Effector memory CD8-positive, alpha-beta T cell (primary cell): ENCODE results near the gene TMEM33.
A peak's percentile ranks its signal among the peaks of the same experiment; 100 is the strongest.
"Not testable (repeated sequence)": the region's sequence is repeated elsewhere in the genome, so short reads cannot be mapped to it uniquely, and the experiment has no call there.

Experiments
- ATAC-seq: fragments of 150-1000 bp; cut with Tn5 transposase; replicated peaks from 2 replicates; pipeline ENCODE4 v1.10.0; 2021; ENCODE audit warnings: mild to moderate bottlenecking, moderate library complexity
- DNase-seq, 3 experiments: peaks; one replicate each; pipeline ENCODE4 v3.0.0; 2021
- H3K27ac Mint-ChIP-seq, 2 donors: one replicate each; pipeline ENCODE4 v1.8.0; 2022; ENCODE audit warnings: mild to moderate bottlenecking in 2 of 2, mixed read lengths in 2 of 2, moderate library complexity in 2 of 2
- H3K27me3 Mint-ChIP-seq, 2 donors: one replicate each; pipeline ENCODE4 v1.8.0; 2022; ENCODE audit warnings: mixed read lengths in 2 of 2
- H3K36me3 Mint-ChIP-seq: one replicate; pipeline ENCODE4 v1.8.0; 2022; ENCODE audit warnings: mild to moderate bottlenecking, moderate library complexity, mixed read lengths; ENCODE audit not compliant: insufficient read depth
- H3K4me1 Mint-ChIP-seq, 2 donors: one replicate each; pipeline ENCODE4 v1.8.0; 2022; ENCODE audit warnings: low read depth in 2 of 2, mixed read lengths in 2 of 2
- H3K4me3 Mint-ChIP-seq, 2 donors: one replicate each; pipeline ENCODE4 v1.8.0; 2022; ENCODE audit warnings: mild to moderate bottlenecking in 2 of 2, mixed read lengths in 2 of 2, moderate library complexity in 2 of 2
- H3K9me3 Mint-ChIP-seq, 2 donors: one replicate each; pipeline ENCODE4 v1.8.0; 2022; ENCODE audit warnings: mixed read lengths in 2 of 2

TMEM33 gene

DNA sequence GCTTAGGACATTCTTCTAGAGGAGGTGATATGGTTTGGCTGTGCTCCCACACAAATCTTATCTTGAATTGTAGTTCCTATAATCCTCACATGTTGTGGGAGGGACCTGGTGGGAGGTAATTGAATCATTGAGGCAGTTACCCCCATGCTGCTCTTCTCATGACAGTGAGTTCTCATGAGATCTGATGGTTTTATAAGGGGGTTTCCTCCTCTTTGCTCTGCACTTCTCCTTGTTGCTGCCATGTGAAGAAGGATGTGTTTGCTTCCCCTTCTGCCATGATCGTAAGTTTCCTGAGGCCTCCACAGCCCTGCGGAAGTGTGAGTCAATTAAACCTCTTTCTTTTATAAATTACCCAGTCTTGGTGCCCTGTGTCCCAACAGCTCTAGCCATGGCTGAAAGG, 14.8 kb upstream of the TMEM33 start:
- H3K4me1 Mint-ChIP-seq, ATAC-seq, DNase-seq, H3K4me3 Mint-ChIP-seq, H3K9me3 Mint-ChIP-seq, H3K36me3 Mint-ChIP-seq, H3K27ac Mint-ChIP-seq: not testable (repeated sequence)
- peaks cover 11 to 44% of the 10 kb centered on the region in 2 donors for H3K27me3 Mint-ChIP-seq

GRCh38 chr4:41921476-41921875, 13.8 kb upstream of the TMEM33 start:
- DNase-seq: no peak
- no peak overlapping the region for H3K27ac Mint-ChIP-seq
- no peaks in the 10 kb centered on the region for H3K4me1 Mint-ChIP-seq
- no peaks in the 10 kb centered on the region for H3K36me3 Mint-ChIP-seq
- H3K9me3 Mint-ChIP-seq: peaks cover 0 to 1% of the 10 kb centered on the region in 2 donors
- no peak overlapping the region for H3K4me3 Mint-ChIP-seq
- H3K27me3 Mint-ChIP-seq: peaks cover 13 to 44% of the 10 kb centered on the region in 2 donors
- ATAC-seq: no peak

DNA sequence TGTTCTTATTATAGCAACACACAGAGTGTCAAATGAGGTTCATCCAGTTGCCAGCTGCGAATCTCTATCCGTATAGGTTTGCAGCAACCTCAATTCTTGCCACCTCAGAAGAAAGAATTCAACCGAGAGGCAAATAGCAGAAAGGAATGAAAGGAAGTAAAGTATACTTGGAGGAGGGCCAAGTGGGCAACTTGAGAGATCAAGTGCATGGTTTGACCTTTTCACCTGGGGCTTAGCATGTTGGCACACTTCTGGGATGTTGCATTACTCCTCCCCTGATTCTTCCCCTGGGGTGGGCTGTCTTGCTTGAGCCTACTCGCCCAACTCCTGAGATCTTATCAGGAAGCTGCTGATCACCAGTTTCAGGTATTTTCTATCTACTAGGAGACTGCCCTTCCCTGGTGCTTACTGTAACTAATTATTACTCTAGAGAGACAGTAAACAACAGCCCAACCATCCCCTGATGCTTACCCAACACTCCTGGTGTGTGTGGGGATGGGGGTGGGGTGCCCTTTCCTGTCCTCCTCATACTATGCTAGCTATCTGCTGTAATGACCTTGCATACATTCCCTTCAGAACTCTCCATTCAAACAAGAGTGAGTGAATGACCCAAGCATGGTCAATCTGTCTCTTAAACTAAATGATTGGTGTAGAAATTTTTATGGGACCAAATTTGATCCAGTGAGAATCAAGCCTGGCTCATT, 7.3 kb upstream of the TMEM33 start:
- Mint-ChIP-seq H3K27me3 (peaks cover 13 to 16% of the 10 kb centered on the region in 2 donors), H3K27ac (no peak overlapping the region), H3K9me3 (no peaks in the 10 kb centered on the region), H3K36me3 (no peaks in the 10 kb centered on the region), H3K4me3 (no peak overlapping the region), H3K4me1 (peaks cover 0 to 2% of the 10 kb centered on the region in 2 donors)
- DNase-seq (no peak), ATAC-seq (no peak)

- Mint-ChIP-seq H3K4me1 (peaks cover 6 to 9% of the 10 kb centered on the region in 2 donors), H3K27ac (no peak overlapping the region), H3K36me3 (peaks cover 4% of the 10 kb centered on the region), H3K27me3 (peaks cover 0 to 5% of the 10 kb centered on the region in 2 donors), H3K9me3 (no peaks in the 10 kb centered on the region), H3K4me3 (no peak overlapping the region)
- DNase-seq (no peak), ATAC-seq (no peak)
Measured at GRCh38 chr4:41930139-41930831, 4.9 kb upstream of the TMEM33 start.

GRCh38 chr4:41932988-41933387, 2.2 kb upstream of the TMEM33 start:
- no peak overlapping the region for H3K4me3 Mint-ChIP-seq
- DNase-seq: no peak
- no peaks in the 10 kb centered on the region for H3K9me3 Mint-ChIP-seq

GRCh38 chr4:41933997-41934503, 1.2 kb upstream of the TMEM33 start:
- Mint-ChIP-seq H3K9me3 (no peaks in the 10 kb centered on the region), H3K4me3 (peak overlapping the region; percentile 95 to 97), H3K4me1 (peaks cover 23 to 28% of the 10 kb centered on the region in 2 donors), H3K27me3 (no peaks in the 10 kb centered on the region), H3K36me3 (peaks cover 12% of the 10 kb centered on the region), H3K27ac (peak overlapping the region; percentile 95 to 97)
- no peak for DNase-seq
- ATAC-seq: no peak

More at GRCh38 chr4:41932988-41933387, 2.2 kb upstream of the TMEM33 start:
- no peaks in the 10 kb centered on the region for H3K27me3 Mint-ChIP-seq
- ATAC-seq: no peak
- no peak overlapping the region for H3K27ac Mint-ChIP-seq
- peaks cover 8% of the 10 kb centered on the region for H3K36me3 Mint-ChIP-seq
- peaks cover 21 to 23% of the 10 kb centered on the region in 2 donors for H3K4me1 Mint-ChIP-seq

GRCh38 chr4:41934514-41934900, 722 bp upstream of the TMEM33 start:
- no peak for ATAC-seq
- peaks cover 23 to 28% of the 10 kb centered on the region in 2 donors for H3K4me1 Mint-ChIP-seq
- no peaks in the 10 kb centered on the region for H3K9me3 Mint-ChIP-seq
- no peaks in the 10 kb centered on the region for H3K27me3 Mint-ChIP-seq
- no peak for DNase-seq
- H3K27ac Mint-ChIP-seq: peak overlapping the region; percentile 95 to 97
- H3K36me3 Mint-ChIP-seq: peaks cover 16% of the 10 kb centered on the region
- H3K4me3 Mint-ChIP-seq: peak overlapping the region; percentile 95 to 97

- no peaks in the 10 kb centered on the region for H3K27me3 Mint-ChIP-seq
- H3K9me3 Mint-ChIP-seq: no peaks in the 10 kb centered on the region
- DNase-seq: peak in 1 of 3 experiments; percentile 6
- peak overlapping the region; percentile 95 to 97 for H3K4me3 Mint-ChIP-seq
- peaks cover 26% of the 10 kb centered on the region for H3K36me3 Mint-ChIP-seq
- peak; percentile 28 for ATAC-seq
- peaks cover 26 to 31% of the 10 kb centered on the region in 2 donors for H3K4me1 Mint-ChIP-seq
- peak overlapping the region; percentile 95 to 97 for H3K27ac Mint-ChIP-seq
Measured at GRCh38 chr4:41935652-41936021, 408 bp downstream of the TMEM33 start.

- Mint-ChIP-seq H3K27me3 (no peaks in the 10 kb centered on the region), H3K4me3 (no peak overlapping the region), H3K36me3 (peaks cover 47% of the 10 kb centered on the region), H3K9me3 (no peaks in the 10 kb centered on the region), H3K4me1 (peaks cover 27 to 31% of the 10 kb centered on the region in 2 donors), H3K27ac (no peak overlapping the region)
- no peak for DNase-seq
- ATAC-seq: no peak
Measured at GRCh38 chr4:41939016-41939626, 3.9 kb downstream of the TMEM33 start.

DNA sequence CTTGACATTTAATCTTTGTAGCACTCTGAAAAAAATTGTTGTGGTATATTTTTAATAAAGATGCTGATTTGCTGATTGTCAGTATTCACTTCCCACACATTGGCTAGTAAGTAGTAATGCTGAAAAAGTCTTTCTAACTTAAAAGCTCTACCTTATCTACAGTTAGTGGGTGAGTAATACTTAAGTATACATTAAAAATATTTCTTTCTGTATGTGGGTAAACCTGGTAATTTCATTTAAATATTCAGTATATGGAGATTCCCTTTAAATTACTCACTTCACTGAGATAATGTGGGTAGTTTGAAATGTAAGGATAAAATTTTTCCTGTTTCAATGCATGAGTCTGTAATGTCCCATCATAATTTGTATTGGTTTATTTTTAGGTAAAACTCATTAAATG, 5.6 kb downstream of the TMEM33 start:
- Mint-ChIP-seq H3K27ac (peak overlapping the region in 1 of 2 donors; percentile 19), H3K36me3 (peaks cover 53% of the 10 kb centered on the region), H3K9me3 (no peaks in the 10 kb centered on the region), H3K4me1 (peaks cover 16 to 17% of the 10 kb centered on the region in 2 donors), H3K4me3 (no peak overlapping the region), H3K27me3 (no peaks in the 10 kb centered on the region)
- DNase-seq (no peak), ATAC-seq (no peak)

GRCh38 chr4:41943506-41943905, 8.3 kb downstream of the TMEM33 start:
- ATAC-seq (no peak), DNase-seq (no peak)
- Mint-ChIP-seq H3K36me3 (peaks cover 74% of the 10 kb centered on the region), H3K27ac (peak overlapping the region in 1 of 2 donors; percentile 69), H3K4me1 (peaks cover 5 to 6% of the 10 kb centered on the region in 2 donors), H3K27me3 (no peaks in the 10 kb centered on the region), H3K4me3 (no peak overlapping the region), H3K9me3 (no peaks in the 10 kb centered on the region)

DNA sequence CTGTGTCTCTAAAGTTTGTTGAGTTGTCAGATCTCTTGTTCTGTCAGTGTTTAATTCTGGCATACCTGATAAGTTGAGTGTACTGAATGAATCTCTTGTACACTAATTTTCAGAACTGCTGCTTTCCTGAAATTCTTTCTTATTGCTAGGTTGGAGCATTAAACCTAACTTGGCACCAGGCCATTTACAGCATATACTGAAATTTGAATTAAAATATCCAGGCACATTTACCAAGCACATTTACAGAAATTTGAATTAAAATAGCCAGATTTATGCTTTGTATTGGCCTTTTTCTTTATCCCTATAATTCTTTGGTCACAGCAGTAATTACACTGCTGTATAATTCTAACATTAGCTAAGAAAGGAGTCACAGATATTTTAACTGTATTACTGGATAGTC, 8.9 kb downstream of the TMEM33 start:
- DNase-seq (no peak), ATAC-seq (no peak)
- Mint-ChIP-seq H3K4me1 (peaks cover 3 to 5% of the 10 kb centered on the region in 2 donors), H3K9me3 (no peaks in the 10 kb centered on the region), H3K27me3 (no peaks in the 10 kb centered on the region), H3K36me3 (peaks cover 72% of the 10 kb centered on the region), H3K4me3 (no peak overlapping the region), H3K27ac (no peak overlapping the region)

- Mint-ChIP-seq H3K36me3 (peaks cover 74% of the 10 kb centered on the region), H3K27me3 (no peaks in the 10 kb centered on the region), H3K4me1 (peaks cover 6 to 12% of the 10 kb centered on the region in 2 donors), H3K9me3 (no peaks in the 10 kb centered on the region), H3K27ac (no peak overlapping the region), H3K4me3 (no peak overlapping the region)
- DNase-seq (no peak), ATAC-seq (no peak)
Measured at GRCh38 chr4:41949531-41949930, 14.3 kb downstream of the TMEM33 start.
